Endothelial cell of umbilical vein (primary cell): Measurements from ENCODE around the gene CDH22. TPM values are rescaled to one million over a fixed set of nuclear protein-coding genes. Genes with fewer than 3 reads are reported as not detected.

Experiments
- BruUV-seq: library from RNA; stranded (reverse); fragments of 400-500 nt; replicated peaks from 2 replicates; lab custom pipeline; 2021; lab: Mats Ljungman, UMichigan
- CTCF ChIA-PET: fragments of 300-600, 350-600 bp; sonication (Branson Sonifier 250); formaldehyde crosslinking; loops from one replicate; lab custom pipeline; 2021; ENCODE audit warnings: antibody characterized with exemption, inconsistent platforms; lab: Charles Lee
- POLR2A ChIA-PET: fragments of 300-600, 350-600 bp; sonication (Branson Sonifier 250); formaldehyde crosslinking; loops from one replicate; lab custom pipeline; 2021; ENCODE audit warnings: antibody characterized with exemption, inconsistent platforms; lab: Charles Lee
- DNase-seq: peaks from one replicate; pipeline ENCODE4 v3.0.0-alpha.2; 2011; ENCODE audit warnings: low read depth, low spot score
- FAIRE-seq: peaks from 2 replicates; lab custom pipeline; 2011; peaks lifted over from hg19 to GRCh38; lab: Jason Lieb, UNC
- H2AFZ ChIP-seq: 2 replicates; pipeline ENCODE4 v1.6.0; 2012; ENCODE audit warnings: low read depth, low read length, control low read depth, inconsistent platforms
- H3K27ac ChIP-seq: 2 replicates; pipeline ENCODE4 v1.5.1; 2011; ENCODE audit warnings: low read depth, mild to moderate bottlenecking, control low read depth, low read length, moderate library complexity; ENCODE audit not compliant: insufficient read depth
- H3K27me3 ChIP-seq, 2 experiments: 2 replicates each; pipeline versions ENCODE4 v1.6.0 to v1.6.1; 2011; ENCODE audit warnings: low read length in 2 of 2, mixed read lengths in 1 of 2; ENCODE audit not compliant: control insufficient read depth in 2 of 2, insufficient read depth in 2 of 2
- H3K36me3 ChIP-seq, 2 experiments: 2 replicates in 1 of 2; 3 replicates in 1 of 2; pipeline ENCODE4 v1.5.1; 2011; ENCODE audit warnings: low read length in 2 of 2, mild to moderate bottlenecking in 1 of 2, moderate library complexity in 1 of 2; ENCODE audit not compliant: control insufficient read depth in 2 of 2, insufficient read depth in 2 of 2; ENCODE audit errors: extremely low read depth in 1 of 2
- H3K4me1 ChIP-seq: 3 replicates; pipeline ENCODE4 v1.5.1; 2011; ENCODE audit warnings: mild to moderate bottlenecking, low read length; ENCODE audit not compliant: control insufficient read depth, insufficient read depth; ENCODE audit errors: extremely low read depth
- H3K4me2 ChIP-seq: 2 replicates; pipeline ENCODE4 v1.6.1; 2011; ENCODE audit warnings: low read length, control low read depth, mixed read lengths; ENCODE audit not compliant: insufficient read depth
- H3K4me3 ChIP-seq, 3 experiments: fragments of 200-600 bp in 1 of 3; sonication (generic), shearing (Covaris generic) in 1 of 3; replicated peaks in 1 of 3; 2 replicates each; pipeline ENCODE4 v1.5.1; 2011 to 2016; ENCODE audit warnings: control low read depth in 3 of 3, low read length in 3 of 3, mild to moderate bottlenecking in 2 of 3, inconsistent platforms in 1 of 3, low read depth in 1 of 3, moderate library complexity in 1 of 3; ENCODE audit not compliant: insufficient read depth in 1 of 3
- H3K79me2 ChIP-seq: 2 replicates; pipeline ENCODE4 v1.6.0; 2012; ENCODE audit warnings: low read length, inconsistent platforms; ENCODE audit not compliant: control insufficient read depth, insufficient read depth
- H3K9ac ChIP-seq: replicated peaks from 2 replicates; pipeline ENCODE3; 2011; ENCODE audit warnings: low read length, control low read depth; ENCODE audit not compliant: insufficient read depth; ENCODE audit errors: extremely low read depth
- H3K9me1 ChIP-seq: replicated peaks from 3 replicates; pipeline ENCODE4 v1.6.0; 2011; ENCODE audit warnings: mild to moderate bottlenecking, low read length; ENCODE audit not compliant: control insufficient read depth, insufficient read depth; ENCODE audit errors: extremely low read depth
- H3K9me3 ChIP-seq: replicated peaks from 2 replicates; pipeline ENCODE4 v1.5.1; 2012; ENCODE audit warnings: low read length, inconsistent platforms; ENCODE audit not compliant: control insufficient read depth, insufficient read depth
- H4K20me1 ChIP-seq: replicated peaks from 2 replicates; pipeline ENCODE3; 2011; ENCODE audit warnings: mild to moderate bottlenecking, low read length; ENCODE audit not compliant: control insufficient read depth, insufficient read depth; ENCODE audit errors: extremely low read depth
- EZH2 ChIP-seq: IDR thresholded peaks from 2 replicates; pipeline ENCODE4 v1.6.1; 2012; ENCODE audit warnings: borderline replicate concordance, low read depth, mild to moderate bottlenecking, moderate library complexity, low read length, inconsistent platforms; ENCODE audit not compliant: severe bottlenecking
- GATA2 ChIP-seq: IDR thresholded peaks from 2 replicates; pipeline ENCODE4 v1.7.0; 2011; ENCODE audit warnings: low read depth, mild to moderate bottlenecking, moderate library complexity, mixed read lengths, low read length; ENCODE audit not compliant: insufficient read length, insufficient read depth
- JUN ChIP-seq: IDR thresholded peaks from 2 replicates; pipeline ENCODE4 v1.6.1; 2011; ENCODE audit warnings: borderline replicate concordance, low read depth; ENCODE audit not compliant: insufficient read length, insufficient read depth
- POLR2A ChIP-seq: IDR thresholded peaks from 2 replicates; pipeline ENCODE4 v1.6.1; 2012; ENCODE audit warnings: low read depth, mild to moderate bottlenecking, control low read depth, low read length
- POLR2AphosphoS5 ChIP-seq: IDR thresholded peaks from 2 replicates; pipeline ENCODE4 v1.6.1; 2012; ENCODE audit warnings: low read depth, mild to moderate bottlenecking, control low read depth, low read length, moderate library complexity; ENCODE audit not compliant: insufficient read depth
- dilution Hi-C: fragments of 300-500 bp; cut with MboI; formaldehyde crosslinking; loops from one replicate; pipeline ENCODE4 v1.15.0; 2019; ENCODE audit warnings: low sequenced_read_pairs; ENCODE audit not compliant: extremely low pct_ligation_motif_present
- intact Hi-C: fragments of 100-400 bp; cut with micrococcal nuclease; formaldehyde crosslinking; loops from one replicate; pipeline ENCODE4 v1.10.0; 2022
- polyA plus RNA-seq, 4 experiments: library from polyadenylated mRNA; depleted of rRNA in 3 of 4; stranded (reverse) in 3 of 4; unstranded in 1 of 4; fragments of >200 nt; gene quantifications; 2 replicates each; pipeline versions ENCODE4 v1.2.1 to v1.2.3, GENCODE V29; 2011 to 2012; ENCODE audit warnings: missing spikeins in 1 of 4
- total RNA-seq: library from RNA; stranded (reverse); gene quantifications from 2 replicates; pipeline ENCODE4 v1.2.3, GENCODE V29; 2021
- TF ChIP-seq, protein P1 (sequence below), 2 donors: IDR thresholded peaks; 1 replicate in 1 of 2; 2 replicates in 1 of 2; pipeline ENCODE4 v1.5.1; 2011; ENCODE audit warnings: low read length in 2 of 2, mild to moderate bottlenecking in 2 of 2, moderate library complexity in 2 of 2, control low read depth in 1 of 2, inconsistent platforms in 1 of 2, low read depth in 1 of 2; ENCODE audit not compliant: insufficient read depth in 1 of 2; ENCODE audit errors: extremely low read depth in 1 of 2

The CDH22 gene
- total and polyA plus RNA-seq, 2 donors (not counting 3 experiments of a cell fraction or from before 2014, with no cell fraction given) = not detected

DNA sequence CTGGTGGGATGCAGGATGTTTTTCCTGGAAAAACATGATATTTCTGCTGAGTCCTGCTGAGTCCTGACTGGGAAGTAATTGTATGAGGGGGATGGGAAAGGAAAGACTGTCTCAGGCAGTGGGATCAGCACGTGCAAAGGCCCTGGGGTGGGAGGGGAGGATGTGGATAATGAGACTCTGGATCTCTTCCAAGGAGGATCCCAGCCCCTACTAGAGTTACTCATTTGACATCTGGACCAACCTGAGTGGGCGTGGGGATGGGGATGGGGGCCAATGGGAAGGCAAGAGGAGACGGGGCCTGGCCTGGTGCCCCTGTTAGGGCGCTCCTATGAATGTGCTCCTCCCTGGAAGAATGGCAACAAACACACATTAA is 117.1 kb downstream of the CDH22 start:
- Histone ChIP-seq H3K79me2 (no peaks in the 10 kb centered on the region), H3K9me3 (no peaks in the 10 kb centered on the region), H3K27me3 (no peaks in the 10 kb centered on the region), H4K20me1 (no peaks in the 10 kb centered on the region), H3K4me2 (no peak overlapping the region), H2AFZ (no peak overlapping the region), H3K9me1 (no peaks in the 10 kb centered on the region), H3K4me1 (no peaks in the 10 kb centered on the region), H3K36me3 (no peaks in the 10 kb centered on the region), H3K27ac (no peak overlapping the region), H3K4me3 (no peak overlapping the region), H3K9ac (no peak overlapping the region)
- intact Hi-C loops = no loop called here
- dilution Hi-C loops = no loop called here
- no TSS peak for BruUV-seq
- POLR2A ChIA-PET = no interaction called here
- FAIRE-seq (no peak), DNase-seq (no peak)
- no peak for TF ChIP-seq GATA2
- TF ChIP-seq, protein P1, sequence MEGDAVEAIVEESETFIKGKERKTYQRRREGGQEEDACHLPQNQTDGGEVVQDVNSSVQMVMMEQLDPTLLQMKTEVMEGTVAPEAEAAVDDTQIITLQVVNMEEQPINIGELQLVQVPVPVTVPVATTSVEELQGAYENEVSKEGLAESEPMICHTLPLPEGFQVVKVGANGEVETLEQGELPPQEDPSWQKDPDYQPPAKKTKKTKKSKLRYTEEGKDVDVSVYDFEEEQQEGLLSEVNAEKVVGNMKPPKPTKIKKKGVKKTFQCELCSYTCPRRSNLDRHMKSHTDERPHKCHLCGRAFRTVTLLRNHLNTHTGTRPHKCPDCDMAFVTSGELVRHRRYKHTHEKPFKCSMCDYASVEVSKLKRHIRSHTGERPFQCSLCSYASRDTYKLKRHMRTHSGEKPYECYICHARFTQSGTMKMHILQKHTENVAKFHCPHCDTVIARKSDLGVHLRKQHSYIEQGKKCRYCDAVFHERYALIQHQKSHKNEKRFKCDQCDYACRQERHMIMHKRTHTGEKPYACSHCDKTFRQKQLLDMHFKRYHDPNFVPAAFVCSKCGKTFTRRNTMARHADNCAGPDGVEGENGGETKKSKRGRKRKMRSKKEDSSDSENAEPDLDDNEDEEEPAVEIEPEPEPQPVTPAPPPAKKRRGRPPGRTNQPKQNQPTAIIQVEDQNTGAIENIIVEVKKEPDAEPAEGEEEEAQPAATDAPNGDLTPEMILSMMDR (IDR thresholded peaks at IDR 0.05; ENCODE audit: extremely low read depth in 1 of 2, insufficient read depth in 1 of 2, low read depth in 1 of 2, low read length in 2 of 2) = no peak
- TF ChIP-seq EZH2 = no peak
- TF ChIP-seq POLR2A = no peak
- no peak for TF ChIP-seq POLR2AphosphoS5
- no peak for TF ChIP-seq JUN
- CTCF ChIA-PET = interaction anchor here (1.8 kb wide), 1 partner anchor 177 kb away, joined by 3 read pairs; no protein-coding TSS in a partner anchor
